ENCODE measurements around the gene ANHX.
A peak's percentile ranks its signal among the peaks of the same experiment; 100 is the strongest.

Gene ANHX

DNA sequence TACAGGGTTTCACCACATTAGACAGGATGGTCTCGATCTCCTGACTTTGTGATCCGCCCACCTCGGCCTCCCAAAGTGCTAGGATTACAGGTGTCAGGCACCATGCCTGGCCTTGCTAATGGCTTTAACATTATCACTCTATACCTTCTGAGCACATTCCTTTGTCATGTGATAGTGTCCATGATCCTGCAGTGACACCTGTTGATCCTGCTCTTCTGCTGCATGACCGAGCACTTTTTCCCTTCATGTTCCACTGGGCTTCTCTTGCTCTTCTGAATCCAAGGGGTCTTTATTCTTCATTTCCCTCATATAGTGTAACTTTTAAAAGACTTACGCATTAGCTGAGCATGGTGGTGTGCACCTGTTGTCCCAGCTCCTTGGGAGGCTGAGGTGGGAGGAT is 42.8 kb downstream of the ANHX start:
- TF ChIP-seq GLIS3 (CRISPR knock-in tag; IDR thresholded peaks at IDR 0.05) (no peak), POU6F1 (CRISPR knock-in tag; IDR thresholded peaks at IDR 0.05; ENCODE audit: borderline replicate concordance, low read depth) (no peak), TOX (CRISPR knock-in tag; IDR thresholded peaks at IDR 0.05; ENCODE audit: borderline replicate concordance) (no peak), TSHZ2 (CRISPR knock-in tag; IDR thresholded peaks at IDR 0.05) (no peak), ARNTL (CRISPR knock-in tag; IDR thresholded peaks at IDR 0.05; ENCODE audit: borderline replicate concordance, low read depth) (no peak), ZNF70 (CRISPR knock-in tag; IDR thresholded peaks at IDR 0.05) (no peak), TCF4 (CRISPR knock-in tag; IDR thresholded peaks at IDR 0.05; ENCODE audit: borderline replicate concordance) (no peak), SNAI2 (CRISPR knock-in tag; IDR thresholded peaks at IDR 0.05) (no peak), OSR1 (CRISPR knock-in tag; IDR thresholded peaks at IDR 0.05) (no peak), ESRRG (CRISPR knock-in tag; IDR thresholded peaks at IDR 0.05) (no peak), PPARA (CRISPR knock-in tag; IDR thresholded peaks at IDR 0.05; ENCODE audit: borderline replicate concordance) (no peak), ISL1 (CRISPR knock-in tag; IDR thresholded peaks at IDR 0.05) (no peak)
- TF ChIP-seq, protein P1, sequence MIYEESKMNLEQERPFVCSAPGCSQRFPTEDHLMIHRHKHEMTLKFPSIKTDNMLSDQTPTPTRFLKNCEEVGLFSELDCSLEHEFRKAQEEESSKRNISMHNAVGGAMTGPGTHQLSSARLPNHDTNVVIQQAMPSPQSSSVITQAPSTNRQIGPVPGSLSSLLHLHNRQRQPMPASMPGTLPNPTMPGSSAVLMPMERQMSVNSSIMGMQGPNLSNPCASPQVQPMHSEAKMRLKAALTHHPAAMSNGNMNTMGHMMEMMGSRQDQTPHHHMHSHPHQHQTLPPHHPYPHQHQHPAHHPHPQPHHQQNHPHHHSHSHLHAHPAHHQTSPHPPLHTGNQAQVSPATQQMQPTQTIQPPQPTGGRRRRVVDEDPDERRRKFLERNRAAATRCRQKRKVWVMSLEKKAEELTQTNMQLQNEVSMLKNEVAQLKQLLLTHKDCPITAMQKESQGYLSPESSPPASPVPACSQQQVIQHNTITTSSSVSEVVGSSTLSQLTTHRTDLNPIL (CRISPR knock-in tag; IDR thresholded peaks at IDR 0.05; ENCODE audit: low read depth): no peak

GRCh38 chr12:133190176-133190575 is 45.5 kb downstream of the ANHX start:
- ATAC-seq: no peak
- no peak for TF ChIP-seq ARNTL (CRISPR knock-in tag; IDR thresholded peaks at IDR 0.05; ENCODE audit: borderline replicate concordance, low read depth)
- no peak for TF ChIP-seq ZFP30 (CRISPR knock-in tag; IDR thresholded peaks at IDR 0.05)
- no peak for TF ChIP-seq ESRRG (CRISPR knock-in tag; IDR thresholded peaks at IDR 0.05)
- TF ChIP-seq, protein P1 (CRISPR knock-in tag; IDR thresholded peaks at IDR 0.05; ENCODE audit: low read depth): no peak
- no peak for TF ChIP-seq ZC3H10 (CRISPR knock-in tag; IDR thresholded peaks at IDR 0.05)
- TF ChIP-seq ZNF565 (CRISPR knock-in tag; conservative IDR thresholded peaks at IDR 0.05; ENCODE audit: low read depth): no peak

More for the DNA sequence above, 42.8 kb downstream of the ANHX start:
- no peak for ATAC-seq

- TF ChIP-seq PPARA (CRISPR knock-in tag; IDR thresholded peaks at IDR 0.05; ENCODE audit: borderline replicate concordance) (no peak), CSRNP3 (CRISPR knock-in tag; IDR thresholded peaks at IDR 0.05) (no peak), GLIS3 (CRISPR knock-in tag; IDR thresholded peaks at IDR 0.05) (no peak)
- peak; percentile 91 for ATAC-seq
Observed at GRCh38 chr12:133181238-133181959, 54.3 kb downstream of the ANHX start, which contains the start of gene ZNF268. TSS of gene ZNF268 (plus strand) at chr12:133181495. CDS start at chr12:133181998, 503 bp downstream.

DNA sequence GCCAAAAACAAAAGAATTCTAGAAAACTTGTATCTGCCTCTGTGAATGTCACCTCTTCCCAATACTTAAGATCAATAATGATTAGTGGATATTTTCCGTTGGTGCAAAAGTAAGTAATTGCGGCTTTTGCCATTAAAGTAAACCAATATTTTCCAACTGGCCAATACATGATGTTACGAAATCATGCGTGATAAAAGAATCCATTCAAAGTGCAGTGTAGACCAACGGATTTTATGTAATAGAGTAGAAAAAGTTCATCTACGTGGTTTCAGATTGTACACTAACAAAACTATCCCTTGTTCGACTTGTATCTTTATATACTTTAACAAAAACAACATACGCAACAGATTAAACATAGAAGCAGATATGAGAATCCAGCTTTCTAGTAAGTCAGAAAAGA is 55.0 kb downstream of the ANHX start:
- ATAC-seq: no peak
- TF ChIP-seq ZNF565 (CRISPR knock-in tag; conservative IDR thresholded peaks at IDR 0.05; ENCODE audit: low read depth) (no peak), TCF4 (CRISPR knock-in tag; IDR thresholded peaks at IDR 0.05; ENCODE audit: borderline replicate concordance) (no peak), ISL1 (CRISPR knock-in tag; IDR thresholded peaks at IDR 0.05) (no peak), ZNF8 (CRISPR knock-in tag; IDR thresholded peaks at IDR 0.05) (no peak), ZFP30 (CRISPR knock-in tag; IDR thresholded peaks at IDR 0.05) (no peak), ZFP3 (CRISPR knock-in tag; IDR thresholded peaks at IDR 0.05) (no peak), CSRNP3 (CRISPR knock-in tag; IDR thresholded peaks at IDR 0.05) (no peak), PPARA (CRISPR knock-in tag; IDR thresholded peaks at IDR 0.05; ENCODE audit: borderline replicate concordance) (no peak), RARB (CRISPR knock-in tag; IDR thresholded peaks at IDR 0.05) (no peak), GLIS3 (CRISPR knock-in tag; IDR thresholded peaks at IDR 0.05) (no peak), POU6F1 (CRISPR knock-in tag; IDR thresholded peaks at IDR 0.05; ENCODE audit: borderline replicate concordance, low read depth) (no peak)
